Type B pancreatic cell (in vitro differentiated cells): Measurements from ENCODE around the gene TMED5. TPM values are rescaled to one million over a fixed set of nuclear protein-coding genes. Genes with fewer than 3 reads are reported as not detected.
"Not testable (repeated sequence)": the region's sequence is repeated elsewhere in the genome, so short reads cannot be mapped to it uniquely, and the experiment has no call there.

Experiments
- DNase-seq: peaks from one replicate; pipeline ENCODE4 v3.0.0; 2021; ENCODE audit warnings: mixed read lengths; ENCODE audit not compliant: unreplicated experiment; ENCODE audit errors: extremely low spot score
- H3K27ac Mint-ChIP-seq: 2 replicates; pipeline ENCODE4 v1.8.0; 2021; ENCODE audit warnings: mild to moderate bottlenecking, mixed read lengths
- H3K27me3 Mint-ChIP-seq: 2 replicates; pipeline ENCODE4 v1.8.0; 2021; ENCODE audit warnings: mixed read lengths
- H3K36me3 Mint-ChIP-seq: 2 replicates; pipeline ENCODE4 v1.8.0; 2021; ENCODE audit warnings: mixed read lengths
- H3K4me1 Mint-ChIP-seq: one replicate; pipeline ENCODE4 v1.8.0; 2021; ENCODE audit warnings: mixed read lengths; ENCODE audit not compliant: unreplicated experiment
- H3K4me3 Mint-ChIP-seq: 2 replicates; pipeline ENCODE4 v1.8.0; 2021; ENCODE audit warnings: mild to moderate bottlenecking, mixed read lengths
- H3K9me3 Mint-ChIP-seq: 2 replicates; pipeline ENCODE4 v1.8.0; 2021; ENCODE audit warnings: mixed read lengths
- long read RNA-seq: library from polyadenylated mRNA; unstranded; transcript quantifications from one replicate; pipeline ENCODE4 v2.0.0, GENCODE V29; 2020
- total RNA-seq: library from RNA; stranded (reverse); gene quantifications from 2 replicates; pipeline ENCODE4 v1.2.1, GENCODE V29; 2021; ENCODE audit warnings: low replicate concordance
- TF ChIP-seq, protein P1 (sequence below): fragments of 200-600 bp; sonication (generic); conservative IDR thresholded peaks from 2 replicates; pipeline ENCODE4 v1.5.0; 2021; ENCODE audit warnings: antibody characterized with exemption, mild to moderate bottlenecking

TMED5 gene
- total RNA-seq = 36.8 and 43.0 TPM in 2 replicates
- long read RNA-seq, full-length matches to known transcripts = 46 of 59 reads
- long read RNA-seq, partial matches to known transcripts = 1 of 59 reads
- long read RNA-seq, other reads (novel, unspliced or antisense) = 12 of 59 reads

GRCh38 chr1:93179886-93180722 lies at the start of gene TMED5:
Gene TMED5 (minus strand): TSS chr1:93180413. CDS start chr1:93180242, 171 bp downstream.
- H3K4me3 Mint-ChIP-seq = peak within 1 kb of the TSS; percentile 98
- no peaks in the 10 kb centered on the region for H3K9me3 Mint-ChIP-seq
- TF ChIP-seq, protein P1, sequence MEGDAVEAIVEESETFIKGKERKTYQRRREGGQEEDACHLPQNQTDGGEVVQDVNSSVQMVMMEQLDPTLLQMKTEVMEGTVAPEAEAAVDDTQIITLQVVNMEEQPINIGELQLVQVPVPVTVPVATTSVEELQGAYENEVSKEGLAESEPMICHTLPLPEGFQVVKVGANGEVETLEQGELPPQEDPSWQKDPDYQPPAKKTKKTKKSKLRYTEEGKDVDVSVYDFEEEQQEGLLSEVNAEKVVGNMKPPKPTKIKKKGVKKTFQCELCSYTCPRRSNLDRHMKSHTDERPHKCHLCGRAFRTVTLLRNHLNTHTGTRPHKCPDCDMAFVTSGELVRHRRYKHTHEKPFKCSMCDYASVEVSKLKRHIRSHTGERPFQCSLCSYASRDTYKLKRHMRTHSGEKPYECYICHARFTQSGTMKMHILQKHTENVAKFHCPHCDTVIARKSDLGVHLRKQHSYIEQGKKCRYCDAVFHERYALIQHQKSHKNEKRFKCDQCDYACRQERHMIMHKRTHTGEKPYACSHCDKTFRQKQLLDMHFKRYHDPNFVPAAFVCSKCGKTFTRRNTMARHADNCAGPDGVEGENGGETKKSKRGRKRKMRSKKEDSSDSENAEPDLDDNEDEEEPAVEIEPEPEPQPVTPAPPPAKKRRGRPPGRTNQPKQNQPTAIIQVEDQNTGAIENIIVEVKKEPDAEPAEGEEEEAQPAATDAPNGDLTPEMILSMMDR = peak; percentile 66
- H3K4me1 Mint-ChIP-seq = peaks cover 20% of the 10 kb centered on the region
- no peaks in the 10 kb centered on the region for H3K36me3 Mint-ChIP-seq
- H3K27ac Mint-ChIP-seq = peak within 1 kb of the TSS; percentile 98
- H3K27me3 Mint-ChIP-seq = no peaks in the 10 kb centered on the region
- DNase-seq = peak; percentile 98

GRCh38 chr1:93223023-93223675 lies 42.9 kb upstream of the TMED5 start:
- Mint-ChIP-seq H3K27me3 (no peaks in the 10 kb centered on the region), H3K9me3 (no peaks in the 10 kb centered on the region), H3K27ac (no peak overlapping the region), H3K36me3 (peaks cover 31% of the 10 kb centered on the region), H3K4me3 (no peak overlapping the region), H3K4me1 (no peaks in the 10 kb centered on the region)
- TF ChIP-seq, protein P1 = no peak
- DNase-seq = no peak

DNA sequence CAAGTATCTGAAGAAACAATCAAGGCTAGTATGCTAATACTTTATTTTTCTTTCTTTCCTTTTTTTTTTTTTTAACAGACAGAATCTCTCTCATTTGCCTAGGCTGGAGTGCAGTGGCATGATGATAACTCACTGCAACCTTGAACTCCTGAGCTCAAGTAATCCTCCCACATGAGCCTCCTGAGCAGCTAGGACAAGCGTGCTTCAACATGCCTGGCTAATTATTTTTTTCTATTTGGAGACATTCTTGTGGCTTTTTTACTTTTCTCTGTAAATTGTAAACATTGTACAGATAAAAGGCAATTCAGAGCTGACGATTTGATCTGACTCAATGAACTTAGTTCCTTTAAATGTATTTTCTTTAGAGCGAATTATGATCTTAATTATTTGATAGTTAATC lies 41.7 kb upstream of the TMED5 start:
- no peak overlapping the region for H3K27ac Mint-ChIP-seq
- no peaks in the 10 kb centered on the region for H3K9me3 Mint-ChIP-seq
- no peaks in the 10 kb centered on the region for H3K4me1 Mint-ChIP-seq
- DNase-seq = no peak
- H3K27me3 Mint-ChIP-seq = no peaks in the 10 kb centered on the region
- H3K4me3 Mint-ChIP-seq = no peak overlapping the region
- peaks cover 36% of the 10 kb centered on the region for H3K36me3 Mint-ChIP-seq
- TF ChIP-seq, protein P1 = no peak

DNA sequence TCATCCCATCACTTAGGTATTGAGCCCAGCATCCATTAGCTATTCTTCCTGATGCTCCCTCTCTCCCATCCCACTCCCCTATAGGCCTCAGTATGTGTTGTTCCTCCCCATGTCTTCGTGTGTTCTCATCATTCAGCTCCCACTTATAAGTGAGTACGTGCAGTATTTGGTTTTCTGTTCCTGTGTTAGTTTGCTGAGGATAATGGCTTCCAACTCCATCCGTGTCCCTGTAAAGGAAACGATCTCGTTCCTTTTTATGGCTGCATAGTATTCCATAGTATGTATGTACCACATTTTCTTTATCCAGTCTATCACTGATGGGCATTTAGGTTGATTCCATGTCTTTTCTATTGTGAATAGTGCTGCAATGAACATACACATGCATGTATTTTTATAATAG lies 40.5 kb upstream of the TMED5 start:
- not testable (repeated sequence) for H3K27me3 Mint-ChIP-seq, H3K4me3 Mint-ChIP-seq, H3K27ac Mint-ChIP-seq, H3K4me1 Mint-ChIP-seq, DNase-seq, H3K9me3 Mint-ChIP-seq
- peaks cover 32% of the 10 kb centered on the region for H3K36me3 Mint-ChIP-seq

- TF ChIP-seq, protein P1 = no peak
- no peaks in the 10 kb centered on the region for H3K9me3 Mint-ChIP-seq
- DNase-seq = no peak
- H3K4me1 Mint-ChIP-seq = no peaks in the 10 kb centered on the region
- H3K27me3 Mint-ChIP-seq = no peaks in the 10 kb centered on the region
- no peak overlapping the region for H3K27ac Mint-ChIP-seq
- H3K36me3 Mint-ChIP-seq = peaks cover 32% of the 10 kb centered on the region
- H3K4me3 Mint-ChIP-seq = no peak overlapping the region
Observed at GRCh38 chr1:93219443-93219842, 39.2 kb upstream of the TMED5 start.

DNA sequence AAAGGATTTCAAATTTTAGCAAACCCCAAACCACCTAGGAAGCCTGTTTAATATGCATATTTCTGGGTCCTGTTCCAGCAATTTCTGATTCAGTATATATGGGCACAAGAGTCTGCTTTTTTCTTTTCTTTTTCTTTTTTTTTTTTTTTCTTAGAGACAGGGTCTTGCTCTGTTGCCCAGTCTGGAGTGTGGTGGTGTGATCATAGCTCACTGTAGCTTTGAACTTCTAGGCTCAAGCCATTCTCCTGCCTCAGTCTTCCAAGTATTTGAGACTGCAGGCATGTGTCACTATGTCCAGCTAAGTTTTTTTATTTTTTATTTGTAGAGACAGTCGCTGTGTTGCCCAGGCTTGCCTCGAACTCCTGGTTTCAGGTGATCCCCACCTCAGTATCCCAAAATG lies 35.1 kb upstream of the TMED5 start:
- DNase-seq = no peak
- H3K27me3 Mint-ChIP-seq = no peaks in the 10 kb centered on the region

More for the DNA sequence above, 35.1 kb upstream of the TMED5 start:
- TF ChIP-seq, protein P1 = no peak
- Mint-ChIP-seq H3K4me3 (no peak overlapping the region), H3K27ac (no peak overlapping the region), H3K9me3 (no peaks in the 10 kb centered on the region), H3K4me1 (no peaks in the 10 kb centered on the region), H3K36me3 (peaks cover 22% of the 10 kb centered on the region)
